ENCODE data around the gene ABHD1.

- TF ChIP-seq, protein P1, sequence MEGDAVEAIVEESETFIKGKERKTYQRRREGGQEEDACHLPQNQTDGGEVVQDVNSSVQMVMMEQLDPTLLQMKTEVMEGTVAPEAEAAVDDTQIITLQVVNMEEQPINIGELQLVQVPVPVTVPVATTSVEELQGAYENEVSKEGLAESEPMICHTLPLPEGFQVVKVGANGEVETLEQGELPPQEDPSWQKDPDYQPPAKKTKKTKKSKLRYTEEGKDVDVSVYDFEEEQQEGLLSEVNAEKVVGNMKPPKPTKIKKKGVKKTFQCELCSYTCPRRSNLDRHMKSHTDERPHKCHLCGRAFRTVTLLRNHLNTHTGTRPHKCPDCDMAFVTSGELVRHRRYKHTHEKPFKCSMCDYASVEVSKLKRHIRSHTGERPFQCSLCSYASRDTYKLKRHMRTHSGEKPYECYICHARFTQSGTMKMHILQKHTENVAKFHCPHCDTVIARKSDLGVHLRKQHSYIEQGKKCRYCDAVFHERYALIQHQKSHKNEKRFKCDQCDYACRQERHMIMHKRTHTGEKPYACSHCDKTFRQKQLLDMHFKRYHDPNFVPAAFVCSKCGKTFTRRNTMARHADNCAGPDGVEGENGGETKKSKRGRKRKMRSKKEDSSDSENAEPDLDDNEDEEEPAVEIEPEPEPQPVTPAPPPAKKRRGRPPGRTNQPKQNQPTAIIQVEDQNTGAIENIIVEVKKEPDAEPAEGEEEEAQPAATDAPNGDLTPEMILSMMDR (IDR thresholded peaks at IDR 0.05), result no peak
- no peak for TF ChIP-seq POLR2A (IDR thresholded peaks at IDR 0.05)
- TF ChIP-seq POLR2AphosphoS5 (IDR thresholded peaks at IDR 0.05; ENCODE audit: insufficient read depth in 1 of 2, low read depth in 1 of 2), result no peak
Measured at GRCh38 chr2:27122791-27123190, 824 bp upstream of the ABHD1 start.

All from vagina (tissue), 2 donors.